H1 (cell line): ENCODE results near the gene TGIF1. TPM values are rescaled to one million over a fixed set of nuclear protein-coding genes. Genes with fewer than 3 reads are reported as not detected.

ENCODE experiments used
- CBX5 ChIP-seq: fragments of 300-800, 300-1000 bp; sonication (generic); IDR thresholded peaks from 2 replicates; pipeline ENCODE4 v1.7.1; 2016; ENCODE audit warnings: antibody characterized with exemption, low read length, low read depth
- EGR1 ChIP-seq: IDR thresholded peaks from 2 replicates; pipeline ENCODE4 v1.6.1; 2011; ENCODE audit warnings: low read depth, low read length, borderline replicate concordance
- GTF2F1 ChIP-seq: IDR thresholded peaks from 2 replicates; pipeline ENCODE4 v1.6.1; 2012; ENCODE audit warnings: low read depth, low read length, improper control_type of control experiment, borderline replicate concordance
- JUN ChIP-seq: IDR thresholded peaks from 2 replicates; pipeline ENCODE4 v1.6.1; 2011; ENCODE audit warnings: low read depth, mild to moderate bottlenecking, improper control_type of control experiment, low read length
- TAF1 ChIP-seq: IDR thresholded peaks from 2 replicates; pipeline ENCODE4 v1.6.1; 2011; ENCODE audit warnings: mild to moderate bottlenecking, low read depth, low read length
- polyA plus RNA-seq, 7 experiments: library from polyadenylated mRNA; depleted of rRNA in 3 of 7; stranded (reverse) in 5 of 7; unstranded in 2 of 7; fragments of >200 nt in 5 of 7; fragments of 200-250 nt in 2 of 7; gene quantifications; 1 replicate in 5 of 7; 2 replicates in 1 of 7; 4 replicates in 1 of 7; pipeline versions ENCODE4 v1.2.1 to v1.2.3, GENCODE V29; 2011 to 2013; ENCODE audit warnings: missing spikeins in 2 of 7, mixed read lengths in 2 of 7
- total RNA-seq: library from RNA; stranded (reverse); fragmentation: NEBNext Ultra II Directional; extraction: Animal tissue kit (Norgen Biotek cat#: 25700); gene quantifications from 2 replicates; pipeline ENCODE4 v1.2.1, GENCODE V29; 2021
- TF ChIP-seq, protein P1 (sequence below): fragments of 300-600 bp; sonication (generic); IDR thresholded peaks from 2 replicates; pipeline ENCODE4 v1.7.1; 2012; ENCODE audit warnings: low read length, moderate library complexity, mild to moderate bottlenecking, inconsistent platforms; ENCODE audit not compliant: insufficient replicate concordance

TGIF1 gene
- total and polyA plus RNA-seq, 2 of the 8 experiments (the other 6 are each of a cell fraction or from before 2014, with no cell fraction given): 256 to 262 TPM

DNA sequence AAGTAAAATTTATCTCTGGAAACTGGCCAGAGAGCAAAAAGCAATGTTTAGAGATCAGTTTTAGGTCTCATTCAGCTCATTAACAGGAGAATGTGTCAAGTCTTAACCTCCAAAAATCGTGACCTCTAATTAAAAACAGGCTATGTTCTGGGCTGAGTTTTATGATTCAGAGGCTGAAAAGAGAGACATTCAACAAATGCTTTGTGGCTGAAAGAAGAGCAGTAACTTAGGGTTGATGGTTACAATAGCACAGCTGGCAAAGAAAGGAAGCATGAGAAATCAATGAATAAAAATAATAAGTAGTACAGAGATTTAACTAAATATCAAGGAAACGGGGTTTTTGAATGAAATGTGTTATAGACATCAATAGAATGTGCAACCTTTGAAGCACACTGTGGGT, 13.1 kb downstream of the TGIF1 start (continued):
- TF ChIP-seq GTF2F1: no peak
- no peak for TF ChIP-seq EGR1
- no peak for TF ChIP-seq TAF1
- TF ChIP-seq, protein P1, sequence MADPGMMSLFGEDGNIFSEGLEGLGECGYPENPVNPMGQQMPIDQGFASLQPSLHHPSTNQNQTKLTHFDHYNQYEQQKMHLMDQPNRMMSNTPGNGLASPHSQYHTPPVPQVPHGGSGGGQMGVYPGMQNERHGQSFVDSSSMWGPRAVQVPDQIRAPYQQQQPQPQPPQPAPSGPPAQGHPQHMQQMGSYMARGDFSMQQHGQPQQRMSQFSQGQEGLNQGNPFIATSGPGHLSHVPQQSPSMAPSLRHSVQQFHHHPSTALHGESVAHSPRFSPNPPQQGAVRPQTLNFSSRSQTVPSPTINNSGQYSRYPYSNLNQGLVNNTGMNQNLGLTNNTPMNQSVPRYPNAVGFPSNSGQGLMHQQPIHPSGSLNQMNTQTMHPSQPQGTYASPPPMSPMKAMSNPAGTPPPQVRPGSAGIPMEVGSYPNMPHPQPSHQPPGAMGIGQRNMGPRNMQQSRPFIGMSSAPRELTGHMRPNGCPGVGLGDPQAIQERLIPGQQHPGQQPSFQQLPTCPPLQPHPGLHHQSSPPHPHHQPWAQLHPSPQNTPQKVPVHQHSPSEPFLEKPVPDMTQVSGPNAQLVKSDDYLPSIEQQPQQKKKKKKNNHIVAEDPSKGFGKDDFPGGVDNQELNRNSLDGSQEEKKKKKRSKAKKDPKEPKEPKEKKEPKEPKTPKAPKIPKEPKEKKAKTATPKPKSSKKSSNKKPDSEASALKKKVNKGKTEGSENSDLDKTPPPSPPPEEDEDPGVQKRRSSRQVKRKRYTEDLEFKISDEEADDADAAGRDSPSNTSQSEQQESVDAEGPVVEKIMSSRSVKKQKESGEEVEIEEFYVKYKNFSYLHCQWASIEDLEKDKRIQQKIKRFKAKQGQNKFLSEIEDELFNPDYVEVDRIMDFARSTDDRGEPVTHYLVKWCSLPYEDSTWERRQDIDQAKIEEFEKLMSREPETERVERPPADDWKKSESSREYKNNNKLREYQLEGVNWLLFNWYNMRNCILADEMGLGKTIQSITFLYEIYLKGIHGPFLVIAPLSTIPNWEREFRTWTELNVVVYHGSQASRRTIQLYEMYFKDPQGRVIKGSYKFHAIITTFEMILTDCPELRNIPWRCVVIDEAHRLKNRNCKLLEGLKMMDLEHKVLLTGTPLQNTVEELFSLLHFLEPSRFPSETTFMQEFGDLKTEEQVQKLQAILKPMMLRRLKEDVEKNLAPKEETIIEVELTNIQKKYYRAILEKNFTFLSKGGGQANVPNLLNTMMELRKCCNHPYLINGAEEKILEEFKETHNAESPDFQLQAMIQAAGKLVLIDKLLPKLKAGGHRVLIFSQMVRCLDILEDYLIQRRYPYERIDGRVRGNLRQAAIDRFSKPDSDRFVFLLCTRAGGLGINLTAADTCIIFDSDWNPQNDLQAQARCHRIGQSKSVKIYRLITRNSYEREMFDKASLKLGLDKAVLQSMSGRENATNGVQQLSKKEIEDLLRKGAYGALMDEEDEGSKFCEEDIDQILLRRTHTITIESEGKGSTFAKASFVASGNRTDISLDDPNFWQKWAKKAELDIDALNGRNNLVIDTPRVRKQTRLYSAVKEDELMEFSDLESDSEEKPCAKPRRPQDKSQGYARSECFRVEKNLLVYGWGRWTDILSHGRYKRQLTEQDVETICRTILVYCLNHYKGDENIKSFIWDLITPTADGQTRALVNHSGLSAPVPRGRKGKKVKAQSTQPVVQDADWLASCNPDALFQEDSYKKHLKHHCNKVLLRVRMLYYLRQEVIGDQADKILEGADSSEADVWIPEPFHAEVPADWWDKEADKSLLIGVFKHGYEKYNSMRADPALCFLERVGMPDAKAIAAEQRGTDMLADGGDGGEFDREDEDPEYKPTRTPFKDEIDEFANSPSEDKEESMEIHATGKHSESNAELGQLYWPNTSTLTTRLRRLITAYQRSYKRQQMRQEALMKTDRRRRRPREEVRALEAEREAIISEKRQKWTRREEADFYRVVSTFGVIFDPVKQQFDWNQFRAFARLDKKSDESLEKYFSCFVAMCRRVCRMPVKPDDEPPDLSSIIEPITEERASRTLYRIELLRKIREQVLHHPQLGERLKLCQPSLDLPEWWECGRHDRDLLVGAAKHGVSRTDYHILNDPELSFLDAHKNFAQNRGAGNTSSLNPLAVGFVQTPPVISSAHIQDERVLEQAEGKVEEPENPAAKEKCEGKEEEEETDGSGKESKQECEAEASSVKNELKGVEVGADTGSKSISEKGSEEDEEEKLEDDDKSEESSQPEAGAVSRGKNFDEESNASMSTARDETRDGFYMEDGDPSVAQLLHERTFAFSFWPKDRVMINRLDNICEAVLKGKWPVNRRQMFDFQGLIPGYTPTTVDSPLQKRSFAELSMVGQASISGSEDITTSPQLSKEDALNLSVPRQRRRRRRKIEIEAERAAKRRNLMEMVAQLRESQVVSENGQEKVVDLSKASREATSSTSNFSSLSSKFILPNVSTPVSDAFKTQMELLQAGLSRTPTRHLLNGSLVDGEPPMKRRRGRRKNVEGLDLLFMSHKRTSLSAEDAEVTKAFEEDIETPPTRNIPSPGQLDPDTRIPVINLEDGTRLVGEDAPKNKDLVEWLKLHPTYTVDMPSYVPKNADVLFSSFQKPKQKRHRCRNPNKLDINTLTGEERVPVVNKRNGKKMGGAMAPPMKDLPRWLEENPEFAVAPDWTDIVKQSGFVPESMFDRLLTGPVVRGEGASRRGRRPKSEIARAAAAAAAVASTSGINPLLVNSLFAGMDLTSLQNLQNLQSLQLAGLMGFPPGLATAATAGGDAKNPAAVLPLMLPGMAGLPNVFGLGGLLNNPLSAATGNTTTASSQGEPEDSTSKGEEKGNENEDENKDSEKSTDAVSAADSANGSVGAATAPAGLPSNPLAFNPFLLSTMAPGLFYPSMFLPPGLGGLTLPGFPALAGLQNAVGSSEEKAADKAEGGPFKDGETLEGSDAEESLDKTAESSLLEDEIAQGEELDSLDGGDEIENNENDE: no peak
- TF ChIP-seq JUN: no peak
- TF ChIP-seq CBX5: no peak
